Naive B cell (primary cell): ENCODE measurements around the gene QRICH2. TPM values are rescaled to one million over a fixed set of nuclear protein-coding genes. Genes with fewer than 3 reads are reported as not detected.
"Not testable (repeated sequence)": the region's sequence is repeated elsewhere in the genome, so short reads cannot be mapped to it uniquely, and the experiment has no call there.

Source experiments
- ATAC-seq, 2 donors: fragments of 150-1000 bp; cut with Tn5 transposase; 2 replicates each; pipeline ENCODE4 v1.10.0; 2021; ENCODE audit warnings: low read depth in 2 of 2, mild to moderate bottlenecking in 2 of 2, moderate library complexity in 2 of 2
- DNase-seq: peaks from one replicate; pipeline ENCODE4 v3.0.0; 2022
- H3K27ac Mint-ChIP-seq, 6 donors: one replicate each; pipeline ENCODE4 v1.8.0; 2020 to 2022; ENCODE audit warnings: mild to moderate bottlenecking in 6 of 6, mixed read lengths in 6 of 6, moderate library complexity in 5 of 6, inconsistent platforms in 2 of 6
- H3K27me3 Mint-ChIP-seq, 3 donors: one replicate each; pipeline ENCODE4 v1.8.0; 2021 to 2022; ENCODE audit warnings: mixed read lengths in 3 of 3, mild to moderate bottlenecking in 1 of 3
- H3K36me3 Mint-ChIP-seq, 2 donors: one replicate each; pipeline ENCODE4 v1.8.0; 2020 to 2022; ENCODE audit warnings: mixed read lengths in 2 of 2, inconsistent platforms in 1 of 2, mild to moderate bottlenecking in 1 of 2
- H3K4me1 Mint-ChIP-seq, 3 donors: one replicate each; pipeline ENCODE4 v1.8.0; 2020 to 2022; ENCODE audit warnings: mixed read lengths in 3 of 3, inconsistent platforms in 1 of 3, mild to moderate bottlenecking in 1 of 3, moderate library complexity in 1 of 3
- H3K4me3 Mint-ChIP-seq, 8 donors: one replicate each; pipeline ENCODE4 v1.8.0; 2020 to 2022; ENCODE audit warnings: mild to moderate bottlenecking in 8 of 8, mixed read lengths in 8 of 8, moderate library complexity in 8 of 8, inconsistent platforms in 2 of 8
- H3K9me3 Mint-ChIP-seq, 7 donors: one replicate each; pipeline ENCODE4 v1.8.0; 2020 to 2022; ENCODE audit warnings: mixed read lengths in 7 of 7, mild to moderate bottlenecking in 5 of 7, inconsistent platforms in 2 of 7, moderate library complexity in 1 of 7
- polyA plus RNA-seq, 6 donors: library from polyadenylated mRNA; unstranded; fragments of 300-500 nt; fragmentation: Illumina TruSeq; gene quantifications; one replicate each; pipeline ENCODE4 v1.2.3, GENCODE V29; 2021; ENCODE audit warnings: low read depth in 6 of 6

QRICH2 gene
- polyA plus RNA-seq, 6 donors from 2014 or later: 0.20 to 0.38 TPM; not detected in 4

GRCh38 chr17:76240461-76241203 lies 67.4 kb downstream of the QRICH2 start, which contains the start of gene RNF157:
Gene RNF157 (minus strand): TSS chr17:76240493. CDS start chr17:76240240, 253 bp downstream.
- H3K4me1 Mint-ChIP-seq: peaks cover 8 to 16% (median 12%) of the 10 kb centered on the region in 3 donors
- H3K4me3 Mint-ChIP-seq: peak within 1 kb of the TSS; percentile 84 to 94 (median 90)

GRCh38 chr17:76239538-76240274 lies 68.4 kb downstream of the QRICH2 start:
- ATAC-seq (peak; percentile 2 to 11), DNase-seq (no peak)
- Mint-ChIP-seq H3K27ac (no peak overlapping the region), H3K27me3 (peaks cover 32 to 43% (median 33%) of the 10 kb centered on the region in 3 donors), H3K4me3 (peak overlapping the region; percentile 65 to 91 (median 84)), H3K4me1 (peaks cover 8 to 16% (median 12%) of the 10 kb centered on the region in 3 donors), H3K36me3 (no peaks in the 10 kb centered on the region), H3K9me3 (peaks cover 0 to 3% (median 0%) of the 10 kb centered on the region in 7 donors)

More at GRCh38 chr17:76240461-76241203, 67.4 kb downstream of the QRICH2 start, which contains the start of gene RNF157:
- DNase-seq (peak; percentile 53), ATAC-seq (peak; percentile 89)
- H3K36me3 Mint-ChIP-seq: no peaks in the 10 kb centered on the region
- H3K27me3 Mint-ChIP-seq: peaks cover 32 to 48% (median 33%) of the 10 kb centered on the region in 3 donors
- peak within 1 kb of the TSS in 5 of 6 donors; percentile 52 to 93 (median 81) for H3K27ac Mint-ChIP-seq
- H3K9me3 Mint-ChIP-seq: peaks cover 0 to 3% (median 0%) of the 10 kb centered on the region in 7 donors

- no peaks in the 10 kb centered on the region for H3K36me3 Mint-ChIP-seq
- peaks cover 0 to 3% (median 0%) of the 10 kb centered on the region in 7 donors for H3K9me3 Mint-ChIP-seq
- peaks cover 27 to 38% (median 31%) of the 10 kb centered on the region in 3 donors for H3K27me3 Mint-ChIP-seq
- peak overlapping the region in 1 of 6 donors; percentile 58 for H3K27ac Mint-ChIP-seq
- peaks cover 8 to 12% (median 12%) of the 10 kb centered on the region in 3 donors for H3K4me1 Mint-ChIP-seq
- DNase-seq (no peak), ATAC-seq (no peak)
- peak overlapping the region; percentile 65 to 91 (median 84) for H3K4me3 Mint-ChIP-seq
These were observed 69.1 kb downstream of the QRICH2 start for GRCh38 chr17:76238847-76239537.

DNA sequence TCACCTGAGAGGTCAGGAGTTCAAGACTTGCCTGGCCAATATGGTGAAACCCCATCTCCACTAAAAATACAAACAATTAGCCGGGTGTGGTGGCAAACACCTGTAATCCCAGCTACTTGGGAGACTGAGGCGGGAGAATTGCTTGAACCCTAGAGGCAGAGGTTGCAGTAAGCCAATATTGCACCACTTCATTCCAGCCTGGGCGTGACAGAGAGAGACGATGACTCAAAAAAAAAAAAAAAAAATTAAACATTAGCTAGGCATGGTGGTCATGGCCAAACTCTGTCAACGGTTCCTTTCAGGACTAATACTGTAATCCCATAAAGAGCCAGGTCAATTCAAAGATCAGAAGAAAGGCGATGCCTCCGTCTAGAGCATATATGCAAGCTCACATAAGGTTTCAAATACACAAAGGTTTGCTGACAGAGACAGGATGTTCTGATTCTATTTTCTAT lies 70.2 kb downstream of the QRICH2 start:
- H3K9me3 Mint-ChIP-seq: peaks cover 0 to 3% (median 0%) of the 10 kb centered on the region in 7 donors
- ATAC-seq (no peak), DNase-seq (no peak)
- no peak overlapping the region for H3K27ac Mint-ChIP-seq
- H3K36me3 Mint-ChIP-seq: no peaks in the 10 kb centered on the region
- peaks cover 8 to 12% (median 12%) of the 10 kb centered on the region in 3 donors for H3K4me1 Mint-ChIP-seq
- H3K27me3 Mint-ChIP-seq: peaks cover 16 to 27% (median 20%) of the 10 kb centered on the region in 3 donors
- peak overlapping the region in 4 of 8 donors; percentile 20 to 83 (median 56) for H3K4me3 Mint-ChIP-seq

DNA sequence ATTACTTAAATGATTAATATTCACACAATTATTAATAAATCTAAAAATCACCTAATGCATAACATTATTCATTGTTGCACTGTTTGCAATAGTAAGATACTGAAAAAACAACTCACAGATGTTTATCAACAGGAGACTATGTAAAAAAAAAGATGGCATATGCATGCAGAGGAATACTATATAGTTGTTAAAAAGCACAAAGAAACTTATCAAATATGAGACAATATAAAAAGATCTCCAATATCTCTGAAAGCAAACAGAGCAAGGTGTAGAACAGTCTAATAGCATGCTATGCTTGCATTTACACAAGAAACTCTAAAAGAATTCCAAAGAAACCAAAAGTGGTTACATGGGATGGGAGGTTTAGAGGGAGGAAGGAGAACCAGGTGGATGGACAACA lies 71.5 kb downstream of the QRICH2 start:
- no peak overlapping the region for H3K4me3 Mint-ChIP-seq
- peaks cover 8 to 10% (median 10%) of the 10 kb centered on the region in 3 donors for H3K4me1 Mint-ChIP-seq
- peaks cover 10 to 14% (median 13%) of the 10 kb centered on the region in 3 donors for H3K27me3 Mint-ChIP-seq
- no peak for DNase-seq
- H3K36me3 Mint-ChIP-seq: no peaks in the 10 kb centered on the region
- no peak for ATAC-seq
- H3K27ac Mint-ChIP-seq: no peak overlapping the region
- peaks cover 0 to 3% (median 0%) of the 10 kb centered on the region in 7 donors for H3K9me3 Mint-ChIP-seq

GRCh38 chr17:76235883-76236282 lies 72.2 kb downstream of the QRICH2 start:
- Mint-ChIP-seq H3K27ac (no peak overlapping the region), H3K4me3 (no peak overlapping the region), H3K27me3 (peaks cover 3 to 8% (median 7%) of the 10 kb centered on the region in 3 donors), H3K36me3 (no peaks in the 10 kb centered on the region), H3K9me3 (peaks cover 0 to 3% (median 0%) of the 10 kb centered on the region in 7 donors), H3K4me1 (peaks cover 2 to 3% (median 3%) of the 10 kb centered on the region in 3 donors)
- no peak for ATAC-seq
- no peak for DNase-seq

- Mint-ChIP-seq H3K4me3 (no peak overlapping the region), H3K4me1 (peaks cover 0 to 2% (median 0%) of the 10 kb centered on the region in 3 donors), H3K36me3 (no peaks in the 10 kb centered on the region), H3K9me3 (peaks cover 0 to 3% (median 0%) of the 10 kb centered on the region in 7 donors), H3K27me3 (peaks cover 0 to 5% (median 5%) of the 10 kb centered on the region in 3 donors), H3K27ac (no peak overlapping the region)
- DNase-seq (no peak), ATAC-seq (no peak)
These were observed 73.8 kb downstream of the QRICH2 start for GRCh38 chr17:76234354-76234679.

GRCh38 chr17:76233588-76234353 lies 74.3 kb downstream of the QRICH2 start:
- H3K4me3 Mint-ChIP-seq: no peak overlapping the region
- no peak for ATAC-seq
- H3K36me3 Mint-ChIP-seq: no peaks in the 10 kb centered on the region
- peak overlapping the region in 1 of 6 donors; percentile 42 for H3K27ac Mint-ChIP-seq
- H3K27me3 Mint-ChIP-seq: peaks cover 0 to 9% (median 8%) of the 10 kb centered on the region in 3 donors
- no peaks in the 10 kb centered on the region for H3K4me1 Mint-ChIP-seq
- DNase-seq: no peak
- peaks cover 0 to 3% (median 0%) of the 10 kb centered on the region in 7 donors for H3K9me3 Mint-ChIP-seq

DNA sequence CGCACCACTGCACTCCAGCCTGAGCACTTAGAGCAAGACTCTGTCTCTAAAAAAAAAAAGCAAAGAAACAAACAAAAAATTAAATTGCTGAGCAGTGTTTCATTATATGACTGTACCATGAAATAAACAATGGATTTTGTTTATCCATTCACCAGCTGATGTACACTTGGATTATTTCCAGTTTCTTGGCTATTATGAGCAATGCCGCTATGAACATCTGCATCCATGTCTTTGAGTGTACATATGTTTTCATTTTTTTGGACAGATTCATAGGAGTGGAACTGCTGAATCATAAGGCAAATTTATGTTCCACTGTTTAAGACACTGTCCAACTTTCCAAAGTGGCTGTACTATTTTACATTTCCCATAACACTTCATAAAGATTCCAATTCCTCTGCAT lies 75.7 kb downstream of the QRICH2 start:
- H3K9me3 Mint-ChIP-seq: peaks cover 0 to 3% (median 0%) of the 10 kb centered on the region in 7 donors
- H3K27me3 Mint-ChIP-seq: peaks cover 0 to 8% (median 5%) of the 10 kb centered on the region in 3 donors
- H3K36me3 Mint-ChIP-seq: no peaks in the 10 kb centered on the region
- H3K27ac Mint-ChIP-seq: no peak overlapping the region
- DNase-seq: no peak
- H3K4me3 Mint-ChIP-seq: no peak overlapping the region
- ATAC-seq: no peak
- no peaks in the 10 kb centered on the region for H3K4me1 Mint-ChIP-seq

DNA sequence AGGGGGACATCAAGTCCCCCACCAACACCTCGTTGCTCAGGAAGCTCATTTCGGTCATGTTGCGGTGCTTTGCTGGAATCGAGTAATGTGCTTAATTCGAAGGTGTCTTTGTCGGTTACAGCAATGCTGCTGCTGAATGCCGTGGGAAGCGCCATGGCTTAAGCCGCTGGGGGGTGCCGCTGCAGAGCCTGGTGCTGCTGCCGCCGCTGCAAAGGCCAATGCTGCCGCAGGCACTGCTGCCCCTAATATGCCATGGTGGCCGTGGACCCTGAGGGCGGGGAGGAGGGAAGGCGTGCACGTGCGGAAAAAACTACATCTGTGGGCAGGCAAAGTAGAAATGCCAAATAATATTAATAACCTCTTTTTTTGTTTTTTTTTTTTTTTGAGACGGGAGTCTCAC lies 81.3 kb downstream of the QRICH2 start:
- H3K9me3 Mint-ChIP-seq, H3K4me1 Mint-ChIP-seq, H3K27ac Mint-ChIP-seq: not testable (repeated sequence)

DNA sequence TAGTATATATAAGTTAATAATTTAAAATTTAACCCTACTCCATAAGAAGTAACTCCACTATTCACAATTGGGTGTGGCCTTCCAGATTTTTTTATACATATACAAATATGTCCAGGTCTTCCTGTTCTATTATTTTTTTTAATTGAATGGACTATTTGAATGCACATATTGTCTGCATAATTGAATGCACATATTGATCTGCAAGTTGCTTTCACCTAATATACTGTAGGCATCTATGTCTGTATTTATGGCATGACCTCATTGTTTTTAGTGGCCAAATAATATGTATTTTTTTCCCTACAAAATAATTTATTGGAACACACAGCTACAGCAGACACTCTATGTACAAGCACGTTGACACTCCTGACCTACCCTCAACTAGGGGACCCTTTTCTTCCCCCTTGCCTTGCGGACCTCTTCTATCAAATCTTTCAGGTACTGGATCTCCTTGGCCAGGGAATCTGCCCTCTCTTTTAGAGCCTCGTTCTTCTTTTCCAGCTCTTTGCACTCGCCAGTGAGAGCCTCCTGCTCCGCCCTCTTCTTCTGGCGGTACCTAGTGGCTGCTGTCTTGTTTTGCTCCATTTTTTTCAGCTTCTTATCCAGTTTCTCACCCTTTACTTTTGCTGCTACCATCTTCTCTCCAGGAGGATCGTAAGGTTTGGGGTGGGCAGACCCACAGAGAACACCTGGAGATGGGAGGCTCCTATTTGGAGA lies 82.5 kb downstream of the QRICH2 start:
- H3K27me3 Mint-ChIP-seq: peaks cover 0 to 22% (median 5%) of the 10 kb centered on the region in 3 donors
- ATAC-seq, H3K36me3 Mint-ChIP-seq, H3K27ac Mint-ChIP-seq, DNase-seq, H3K4me1 Mint-ChIP-seq, H3K9me3 Mint-ChIP-seq, H3K4me3 Mint-ChIP-seq: not testable (repeated sequence)

More for the DNA sequence above, 81.3 kb downstream of the QRICH2 start:
- not testable (repeated sequence) for H3K4me3 Mint-ChIP-seq, H3K36me3 Mint-ChIP-seq, ATAC-seq, DNase-seq
- peaks cover 0 to 22% (median 5%) of the 10 kb centered on the region in 3 donors for H3K27me3 Mint-ChIP-seq
